Measurements from ENCODE around the gene BLACAT1. TPM values are rescaled to one million over a fixed set of nuclear protein-coding genes. Genes with fewer than 3 reads are reported as not detected.

BLACAT1 gene
- total and polyA plus RNA-seq, 2 of the 8 experiments (the other 6 are each of a cell fraction or from before 2014, with no cell fraction given), result 3.5 to 10.5 TPM

DNA sequence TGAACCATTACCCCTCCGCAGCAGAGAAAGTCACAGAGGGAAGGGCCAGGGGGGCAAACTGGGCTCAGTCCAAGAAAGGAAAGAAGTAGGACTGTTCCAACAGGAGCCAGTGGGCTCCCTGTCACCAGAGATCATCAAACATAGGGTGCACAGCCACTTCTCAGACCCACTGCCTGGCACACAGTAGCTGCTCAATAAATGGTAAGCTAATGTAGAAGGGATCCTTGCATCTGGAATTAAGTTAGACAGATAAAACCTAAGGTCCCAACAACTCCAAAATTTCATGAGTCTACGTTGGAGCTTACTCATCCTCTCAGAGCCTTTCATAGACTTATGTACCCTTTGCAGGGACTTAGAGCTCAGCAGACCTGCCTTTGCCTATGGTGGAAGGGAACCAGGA, 3.5 kb downstream of the BLACAT1 start (continued):
- TF ChIP-seq CTCF (IDR thresholded peaks at IDR 0.05; ENCODE audit: control extremely low read depth in 1 of 3, insufficient read depth in 1 of 3, low read depth in 1 of 3, low read length in 3 of 3) (no peak), ZNF274 (IDR thresholded peaks at IDR 0.05; ENCODE audit: borderline replicate concordance, extremely low read depth, low read length) (no peak), KDM5A (IDR thresholded peaks at IDR 0.05; ENCODE audit: low read length) (no peak)
